Lower lobe of right lung (tissue), 2 donors: ENCODE results near the gene CAMKMT. TPM values are rescaled to one million over a fixed set of nuclear protein-coding genes. Genes with fewer than 3 reads are reported as not detected.

Source experiments
- ATAC-seq, 2 donors: fragments of 200-7000 bp; cut with Tn5 transposase; one replicate each; pipeline ENCODE4 v1.9.1; 2020 to 2022; ENCODE audit warnings: mild to moderate bottlenecking in 2 of 2, moderate library complexity in 2 of 2
- DNase-seq: peaks from one replicate; pipeline ENCODE4 v3.0.0-alpha.2; 2020
- H3K27ac ChIP-seq: fragments of 200-600 bp; one replicate; pipeline ENCODE4 v1.8.0; 2022
- H3K27me3 ChIP-seq: fragments of 200-600 bp; one replicate; pipeline ENCODE4 v1.8.0; 2022; ENCODE audit warnings: low read depth
- H3K36me3 ChIP-seq: fragments of 200-600 bp; one replicate; pipeline ENCODE4 v1.8.0; 2022; ENCODE audit warnings: mild to moderate bottlenecking
- H3K4me1 ChIP-seq: fragments of 200-600 bp; one replicate; pipeline ENCODE4 v1.8.0; 2022
- H3K4me3 ChIP-seq: fragments of 200-600 bp; one replicate; pipeline ENCODE4 v1.8.0; 2022; ENCODE audit warnings: mild to moderate bottlenecking
- H3K9me3 ChIP-seq: fragments of 200-600 bp; one replicate; pipeline ENCODE4 v1.8.0; 2022
- CTCF ChIP-seq: fragments of 200-600 bp; IDR thresholded peaks from one replicate; pipeline ENCODE4 v1.8.0; 2022; ENCODE audit warnings: antibody characterized with exemption, mild to moderate bottlenecking
- intact Hi-C: fragments of 100-400 bp; cut with DNase I; formaldehyde crosslinking; loops from one replicate; pipeline ENCODE4 v1.11.0; 2022
- total RNA-seq: library from RNA; stranded (reverse); fragmentation: NEBNext Ultra II Directional; extraction: Animal tissue kit (Norgen Biotek cat#: 25700); gene quantifications from one replicate; pipeline ENCODE4 v1.2.1, GENCODE V29; 2021
- donor health status: DM: no; HTN: yes; CAD: no; lungs with severe emphysema.

Gene CAMKMT
- total RNA-seq, 1 donor from 2014 or later, result 10.5 TPM

- Histone ChIP-seq H3K36me3 (no peaks in the 10 kb centered on the region), H3K9me3 (no peaks in the 10 kb centered on the region), H3K4me3 (no peak overlapping the region), H3K27ac (no peak overlapping the region), H3K27me3 (no peaks in the 10 kb centered on the region), H3K4me1 (no peaks in the 10 kb centered on the region)
- no peak for TF ChIP-seq CTCF
- intact Hi-C loops, result no loop called here
- ATAC-seq (no peak), DNase-seq (no peak)
Measured at GRCh38 chr2:44443517-44443916, 81.8 kb downstream of the CAMKMT start.

DNA sequence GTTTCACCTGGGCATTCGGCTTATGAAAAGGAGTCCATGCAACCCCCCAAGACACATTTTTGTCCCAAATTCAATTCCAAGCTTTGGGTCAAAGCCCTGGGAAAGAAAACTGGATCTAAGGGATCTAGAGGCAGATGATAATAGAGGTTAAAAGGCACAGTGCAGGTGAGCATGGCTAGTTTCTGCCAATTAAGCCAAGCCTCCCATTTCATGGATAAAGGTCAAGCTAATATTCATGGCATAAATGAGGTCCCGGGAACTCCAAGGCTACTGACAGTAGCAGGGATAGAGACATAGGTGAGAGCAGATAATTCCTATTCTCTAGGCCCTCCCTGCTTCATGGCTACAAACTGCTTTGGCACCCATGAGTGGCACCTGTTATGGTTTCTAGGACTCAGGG is 83.1 kb downstream of the CAMKMT start:
- no peak for ATAC-seq
- no peak overlapping the region for H3K27ac ChIP-seq
- no peaks in the 10 kb centered on the region for H3K9me3 ChIP-seq
- H3K27me3 ChIP-seq, result no peaks in the 10 kb centered on the region
- H3K4me1 ChIP-seq, result no peaks in the 10 kb centered on the region
- no peaks in the 10 kb centered on the region for H3K36me3 ChIP-seq
- TF ChIP-seq CTCF, result no peak
- DNase-seq, result no peak
- intact Hi-C loops, result no loop called here
- H3K4me3 ChIP-seq, result no peak overlapping the region

- ATAC-seq (no peak), DNase-seq (no peak)
- Histone ChIP-seq H3K4me1 (no peaks in the 10 kb centered on the region), H3K9me3 (no peaks in the 10 kb centered on the region), H3K27ac (no peak overlapping the region), H3K36me3 (no peaks in the 10 kb centered on the region), H3K27me3 (no peaks in the 10 kb centered on the region), H3K4me3 (no peak overlapping the region)
- intact Hi-C loops, result no loop called here
- TF ChIP-seq CTCF, result no peak
Measured at GRCh38 chr2:44448860-44449527, 87.2 kb downstream of the CAMKMT start.

GRCh38 chr2:44450082-44450481 is 88.3 kb downstream of the CAMKMT start:
- no peak overlapping the region for H3K27ac ChIP-seq
- TF ChIP-seq CTCF, result no peak
- DNase-seq (no peak), ATAC-seq (no peak)
- intact Hi-C loops, result no loop called here
- H3K36me3 ChIP-seq, result no peaks in the 10 kb centered on the region
- H3K4me1 ChIP-seq, result no peaks in the 10 kb centered on the region
- H3K9me3 ChIP-seq, result no peaks in the 10 kb centered on the region
- H3K27me3 ChIP-seq, result no peaks in the 10 kb centered on the region
- no peak overlapping the region for H3K4me3 ChIP-seq

GRCh38 chr2:44450806-44451205 is 89.1 kb downstream of the CAMKMT start:
- Histone ChIP-seq H3K4me1 (no peaks in the 10 kb centered on the region), H3K27ac (no peak overlapping the region), H3K4me3 (no peak overlapping the region), H3K36me3 (no peaks in the 10 kb centered on the region), H3K9me3 (no peaks in the 10 kb centered on the region), H3K27me3 (no peaks in the 10 kb centered on the region)
- no peak for DNase-seq
- no peak for TF ChIP-seq CTCF
- ATAC-seq, result no peak
- intact Hi-C loops, result no loop called here
